Fibroblast of skin of back (primary cell): ENCODE measurements around the gene GALNT18.

ENCODE experiments used
- DNase-seq: peaks from one replicate; pipeline ENCODE4 v3.0.0-alpha.2; 2013

GALNT18 gene

GRCh38 chr11:11403763-11404725 lies 217.8 kb downstream of the GALNT18 start:
- peak; percentile 82 for DNase-seq

- no peak for DNase-seq
Observed at GRCh38 chr11:11401960-11402535, 219.8 kb downstream of the GALNT18 start.

DNA sequence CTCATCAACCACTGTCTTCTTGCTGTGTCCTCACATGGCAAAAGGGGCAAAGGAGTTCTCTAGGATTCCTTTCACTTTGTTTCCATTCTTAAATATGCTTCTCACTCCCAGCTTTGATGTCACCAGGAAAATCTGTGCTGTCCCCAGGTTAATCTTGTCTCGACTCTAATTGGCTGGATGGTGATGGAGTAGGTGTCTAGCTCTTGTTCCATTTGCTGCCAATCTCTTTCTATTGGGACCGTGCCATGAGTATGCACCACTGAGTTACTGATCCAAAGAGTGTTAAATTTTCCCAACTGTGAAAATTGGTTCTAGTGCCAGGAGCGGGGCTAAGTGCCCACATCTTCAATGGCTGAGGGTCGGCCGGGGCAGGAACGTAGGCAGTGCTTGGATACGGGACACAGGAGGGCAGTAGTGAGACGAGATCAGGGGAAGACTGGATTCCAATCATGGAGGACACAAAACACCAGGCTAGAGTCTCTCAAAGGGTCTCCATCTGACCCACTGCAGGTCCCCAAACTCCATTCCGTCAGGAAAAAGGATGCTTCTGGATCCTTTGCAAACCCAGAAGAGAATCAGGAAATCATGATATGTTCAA lies 221.1 kb downstream of the GALNT18 start:
- no peak for DNase-seq

GRCh38 chr11:11400121-11400520 lies 221.7 kb downstream of the GALNT18 start:
- DNase-seq, result no peak

DNA sequence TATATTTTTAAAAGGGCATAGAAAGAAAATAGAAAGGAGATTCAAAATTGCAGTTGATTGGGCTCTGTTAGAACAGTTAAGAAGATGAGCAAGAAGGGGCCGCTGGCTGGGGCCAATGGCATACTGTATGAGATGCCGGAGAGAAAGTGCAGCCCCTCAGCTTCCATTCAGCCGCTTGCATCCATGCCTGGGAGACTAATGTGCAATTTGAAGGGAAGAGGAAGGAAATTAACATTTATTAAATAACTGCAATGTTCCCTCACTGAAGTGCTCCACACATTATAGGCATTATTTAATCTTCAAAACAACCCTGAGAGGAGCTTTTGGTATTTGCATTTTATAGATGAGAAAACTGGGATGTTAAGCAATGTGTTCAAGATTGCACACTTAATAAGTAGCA lies 224.0 kb downstream of the GALNT18 start:
- no peak for DNase-seq

GRCh38 chr11:11397036-11397415 lies 224.8 kb downstream of the GALNT18 start:
- peak; percentile 19 for DNase-seq

- peak; percentile 82 for DNase-seq
Observed at GRCh38 chr11:11396301-11397035, 225.3 kb downstream of the GALNT18 start.

DNA sequence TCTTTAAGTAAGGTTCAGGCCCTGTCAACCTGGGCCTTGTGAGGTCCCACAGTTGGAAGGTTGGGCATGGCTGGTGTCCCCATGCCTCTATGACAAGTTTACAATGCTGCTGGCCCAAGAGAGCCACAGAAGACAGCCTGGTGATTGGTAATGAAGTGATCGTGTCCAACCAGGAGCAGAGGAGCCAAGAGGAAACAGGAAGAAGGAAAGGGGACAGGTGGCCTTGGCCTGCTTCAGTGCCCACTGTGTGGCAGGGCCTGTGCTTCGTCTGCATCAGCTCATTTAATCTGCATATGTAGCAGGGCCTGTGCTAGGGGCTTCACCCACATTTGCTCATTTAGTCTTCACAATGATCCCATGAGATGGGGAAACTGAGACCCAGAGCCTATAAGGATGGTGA lies 226.7 kb downstream of the GALNT18 start:
- no peak for DNase-seq

DNA sequence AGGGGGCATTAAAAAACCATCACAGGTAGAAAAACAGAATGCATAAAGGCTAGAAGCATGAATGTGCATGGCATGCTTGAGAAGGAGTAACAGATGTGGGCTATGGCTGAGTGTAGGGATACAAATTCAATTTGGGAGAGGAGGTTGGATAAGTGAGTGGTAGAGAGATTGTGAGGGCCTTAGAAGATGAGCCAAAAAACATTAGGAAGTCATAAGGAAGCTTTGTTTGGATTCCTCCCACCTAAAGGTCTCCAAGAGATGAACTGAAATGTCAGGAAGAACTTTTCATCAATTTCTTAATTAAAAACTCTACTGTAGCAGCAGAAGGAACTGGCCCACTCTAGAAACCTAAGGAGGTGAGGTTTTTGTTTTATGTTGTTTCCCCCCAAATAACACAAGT lies 227.6 kb downstream of the GALNT18 start:
- no peak for DNase-seq

DNA sequence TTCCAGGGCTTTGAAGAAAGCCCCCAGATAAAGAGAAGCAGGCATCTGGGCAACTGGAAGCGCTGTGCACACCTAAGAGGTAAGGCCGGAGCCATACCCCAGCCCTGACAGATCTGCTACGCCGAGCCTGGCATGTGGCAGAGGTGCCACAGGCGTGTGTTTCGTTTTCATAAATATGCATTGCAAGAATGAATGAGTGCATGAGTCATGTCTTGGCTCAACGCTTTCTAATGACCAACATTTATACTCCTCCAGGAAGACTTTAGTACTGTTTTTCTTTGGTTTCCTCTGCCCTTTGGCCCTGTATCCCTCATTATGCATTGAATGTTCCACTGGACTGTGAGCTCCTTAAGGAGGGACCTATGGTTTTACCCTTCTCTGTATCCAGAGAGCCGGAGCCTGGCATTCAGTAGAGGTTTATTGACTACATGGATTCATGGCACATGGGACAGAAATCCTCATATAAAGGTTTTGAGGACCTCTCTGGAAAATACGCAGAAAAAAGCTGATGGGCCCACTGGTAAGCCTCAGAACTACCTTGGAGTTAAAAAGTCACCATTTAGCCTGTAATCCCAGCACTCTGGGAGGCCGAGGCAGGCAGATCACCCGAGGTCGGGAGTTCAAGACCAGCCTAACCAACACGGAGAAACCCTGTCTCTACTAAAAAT lies 229.9 kb downstream of the GALNT18 start:
- peak; percentile 84 for DNase-seq

DNA sequence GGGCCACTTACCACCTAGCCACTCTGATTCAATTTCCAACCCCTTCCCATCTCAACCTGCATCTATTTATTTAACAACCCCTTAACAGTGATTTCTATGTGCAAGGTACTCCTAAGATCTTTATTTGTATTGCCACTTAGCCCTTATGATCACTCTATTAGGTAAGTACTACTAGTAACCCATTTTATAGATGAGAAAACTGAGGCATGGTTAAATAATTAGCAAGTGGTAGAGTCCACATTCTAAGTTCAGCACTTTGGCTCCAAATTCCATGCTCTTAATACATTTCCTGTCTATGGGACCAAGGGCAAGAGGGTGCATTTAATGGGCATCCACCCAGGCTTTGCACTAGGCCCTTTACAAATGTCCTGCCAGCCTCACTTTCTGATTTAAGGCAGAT lies 230.6 kb downstream of the GALNT18 start:
- DNase-seq, result no peak

DNA sequence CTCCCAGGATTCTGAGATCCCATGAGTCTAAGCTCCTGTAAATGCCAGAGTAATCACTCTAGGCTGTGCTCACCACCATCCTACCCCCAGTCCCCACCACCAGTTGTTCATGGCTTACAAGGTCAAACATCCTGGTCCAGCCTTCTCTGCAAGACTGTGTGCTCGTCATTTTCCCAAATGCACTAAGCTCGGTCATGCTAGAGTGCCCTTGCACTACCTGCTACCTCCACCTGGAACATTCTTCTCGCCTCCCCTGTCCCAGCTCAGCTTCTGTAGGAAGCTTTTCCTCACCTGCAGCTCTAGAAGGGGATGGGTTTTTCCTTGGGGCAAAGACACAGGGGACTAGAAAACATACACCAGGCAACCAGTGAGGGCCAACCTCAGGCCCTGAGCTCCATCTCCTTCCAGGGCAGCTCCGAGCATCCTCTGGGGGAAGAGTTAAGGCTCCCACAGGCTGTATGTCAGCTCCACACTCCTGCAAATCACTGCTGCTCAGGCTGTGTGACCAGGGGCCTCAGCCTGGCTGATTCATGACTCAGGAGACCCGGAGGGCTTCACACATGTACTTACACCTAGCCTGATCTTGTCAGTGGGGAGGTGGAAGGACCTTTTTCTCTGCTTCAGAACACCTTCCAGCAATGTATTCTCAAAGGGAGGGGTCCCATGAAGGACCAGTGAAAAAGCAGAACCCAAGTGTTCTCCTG lies 231.6 kb downstream of the GALNT18 start:
- no peak for DNase-seq

- DNase-seq, result no peak
Observed at GRCh38 chr11:11389238-11389637, 232.6 kb downstream of the GALNT18 start.

GRCh38 chr11:11387622-11388305 lies 234.0 kb downstream of the GALNT18 start:
- DNase-seq, result no peak

GRCh38 chr11:11387207-11387606 lies 234.6 kb downstream of the GALNT18 start:
- no peak for DNase-seq

GRCh38 chr11:11384829-11385228 lies 237.0 kb downstream of the GALNT18 start:
- no peak for DNase-seq

DNA sequence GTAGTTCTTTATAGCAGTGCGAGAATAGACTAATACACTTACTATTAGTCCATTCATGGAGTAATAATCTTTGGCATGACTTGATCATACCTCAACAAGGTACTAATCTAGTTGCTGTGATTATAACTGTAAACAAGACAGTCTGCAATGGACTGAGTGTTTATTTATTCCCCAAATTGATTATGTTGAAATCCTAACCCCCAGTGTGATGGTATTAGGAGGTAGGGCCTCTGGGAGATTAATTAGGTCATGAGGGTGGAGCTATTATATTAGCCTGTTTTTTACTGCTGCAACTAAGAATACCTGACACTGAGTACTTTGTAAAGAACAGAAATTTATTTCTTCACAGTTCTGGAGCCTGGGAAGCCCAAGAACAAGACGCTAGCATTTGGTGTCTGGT lies 237.8 kb downstream of the GALNT18 start:
- no peak for DNase-seq

- DNase-seq, result no peak
Observed at GRCh38 chr11:11382858-11383532, 238.8 kb downstream of the GALNT18 start.

GRCh38 chr11:11381471-11382105 lies 240.2 kb downstream of the GALNT18 start:
- DNase-seq, result no peak

- no peak for DNase-seq
Observed at GRCh38 chr11:11380883-11381282, 240.9 kb downstream of the GALNT18 start.
